HEK293 (cell line): ENCODE measurements around the gene ARV1.

ENCODE experiments used
- BCL11A ChIP-seq: fragments of 450-650 bp; formaldehyde crosslinking; IDR thresholded peaks from 2 replicates; pipeline ENCODE4 v1.5.1; 2016; ENCODE audit warnings: low read depth, missing biosample characterization, missing genetic modification characterization
- HOXC10 ChIP-seq: sonication (generic); formaldehyde crosslinking; IDR thresholded peaks from 2 replicates; pipeline ENCODE4 v1.8.1; 2023; ENCODE audit warnings: mild to moderate bottlenecking, missing genetic modification reagents
- HOXD13 ChIP-seq: sonication (generic); formaldehyde crosslinking; IDR thresholded peaks from 2 replicates; pipeline ENCODE4 v1.8.0; 2022; ENCODE audit warnings: missing genetic modification reagents, borderline replicate concordance
- KLF16 ChIP-seq: fragments of 450-650 bp; formaldehyde crosslinking; IDR thresholded peaks from 2 replicates; pipeline ENCODE4 v1.5.1; 2017; ENCODE audit warnings: missing biosample characterization, missing genetic modification characterization
- KLF7 ChIP-seq: fragments of 450-650 bp; formaldehyde crosslinking; IDR thresholded peaks from 2 replicates; pipeline ENCODE4 v1.5.1; 2016; ENCODE audit warnings: missing biosample characterization, missing genetic modification characterization, borderline replicate concordance
- PRDM1 ChIP-seq: fragments of 450-650 bp; formaldehyde crosslinking; IDR thresholded peaks from 2 replicates; pipeline ENCODE4; 2016; ENCODE audit warnings: missing biosample characterization, missing genetic modification characterization
- REPIN1 ChIP-seq: fragments of 450-650 bp; formaldehyde crosslinking; IDR thresholded peaks from 2 replicates; pipeline ENCODE4 v1.5.1; 2017; ENCODE audit warnings: missing biosample characterization, missing genetic modification characterization, low read depth
- SP2 ChIP-seq: fragments of 450-650 bp; formaldehyde crosslinking; IDR thresholded peaks from 2 replicates; pipeline ENCODE4 v1.5.1; 2016; ENCODE audit warnings: missing biosample characterization, missing genetic modification characterization
- WT1 ChIP-seq: fragments of 450-650 bp; formaldehyde crosslinking; IDR thresholded peaks from 2 replicates; pipeline ENCODE4 v1.5.1; 2016; ENCODE audit warnings: missing biosample characterization, missing genetic modification characterization
- ZBTB48 ChIP-seq: fragments of 450-650 bp; formaldehyde crosslinking; IDR thresholded peaks from 2 replicates; pipeline ENCODE4 v1.5.1; 2016; ENCODE audit warnings: missing biosample characterization, missing genetic modification characterization
- ZNF175 ChIP-seq: fragments of 450-650 bp; formaldehyde crosslinking; IDR thresholded peaks from 2 replicates; pipeline ENCODE4 v1.5.1; 2016; ENCODE audit warnings: missing biosample characterization, missing genetic modification characterization
- ZNF274 ChIP-seq, 2 experiments: fragments of 200-500 bp in 1 of 2; fragments of 450-650 bp in 1 of 2; sonication (Bioruptor generic) in 1 of 2; formaldehyde crosslinking in 1 of 2; IDR thresholded peaks; 2 replicates each; pipeline versions ENCODE4 v1.5.1 to v1.6.1; 2014 to 2016; ENCODE audit warnings: borderline replicate concordance in 1 of 2, inconsistent platforms in 1 of 2, low read length in 1 of 2, missing biosample characterization in 1 of 2, missing genetic modification characterization in 1 of 2
- ZNF292 ChIP-seq: fragments of 450-650 bp; formaldehyde crosslinking; IDR thresholded peaks from 2 replicates; pipeline ENCODE4 v1.5.1; 2016; ENCODE audit warnings: low read depth, missing biosample characterization, missing genetic modification characterization, borderline replicate concordance
- ZNF302 ChIP-seq: fragments of 450-650 bp; formaldehyde crosslinking; IDR thresholded peaks from 2 replicates; pipeline ENCODE4 v1.5.1; 2016; ENCODE audit warnings: missing biosample characterization, missing genetic modification characterization, low read depth
- ZNF341 ChIP-seq: fragments of 450-650 bp; formaldehyde crosslinking; IDR thresholded peaks from 2 replicates; pipeline ENCODE4; 2016; ENCODE audit warnings: low read depth, missing biosample characterization, missing genetic modification characterization
- ZNF404 ChIP-seq: fragments of 450-650 bp; formaldehyde crosslinking; IDR thresholded peaks from 2 replicates; pipeline ENCODE4 v1.5.1; 2017; ENCODE audit warnings: missing biosample characterization, missing genetic modification characterization
- ZNF423 ChIP-seq: fragments of 450-650 bp; formaldehyde crosslinking; IDR thresholded peaks from 2 replicates; pipeline ENCODE4 v1.5.1; 2016; ENCODE audit warnings: missing biosample characterization, missing genetic modification characterization
- ZNF473 ChIP-seq: fragments of 450-650 bp; formaldehyde crosslinking; IDR thresholded peaks from 2 replicates; pipeline ENCODE4 v1.5.1; 2017; ENCODE audit warnings: missing biosample characterization, missing genetic modification characterization
- ZNF501 ChIP-seq: fragments of 450-650 bp; formaldehyde crosslinking; IDR thresholded peaks from 2 replicates; pipeline ENCODE4 v1.5.1; 2016; ENCODE audit warnings: missing biosample characterization, missing genetic modification characterization
- ZNF544 ChIP-seq: fragments of 450-650 bp; formaldehyde crosslinking; IDR thresholded peaks from 2 replicates; pipeline ENCODE4 v1.5.0; 2017; ENCODE audit warnings: missing biosample characterization, missing genetic modification characterization
- ZNF571 ChIP-seq: fragments of 450-650 bp; formaldehyde crosslinking; IDR thresholded peaks from 2 replicates; pipeline ENCODE4 v1.5.0; 2017; ENCODE audit warnings: missing biosample characterization, missing genetic modification characterization
- ZNF585B ChIP-seq: fragments of 450-650 bp; formaldehyde crosslinking; IDR thresholded peaks from 2 replicates; pipeline ENCODE4 v1.5.1; 2016; ENCODE audit warnings: missing biosample characterization, missing genetic modification characterization
- ZNF624 ChIP-seq: fragments of 450-650 bp; formaldehyde crosslinking; IDR thresholded peaks from 2 replicates; pipeline ENCODE4 v1.5.1; 2017; ENCODE audit warnings: missing biosample characterization, missing genetic modification characterization
- ZNF654 ChIP-seq: fragments of 450-650 bp; formaldehyde crosslinking; IDR thresholded peaks from 2 replicates; pipeline ENCODE4 v1.5.1; 2016; ENCODE audit warnings: low read depth, missing biosample characterization, missing genetic modification characterization
- ZNF670 ChIP-seq: fragments of 450-650 bp; formaldehyde crosslinking; IDR thresholded peaks from 2 replicates; pipeline ENCODE4 v1.5.1; 2016; ENCODE audit warnings: missing biosample characterization, missing genetic modification characterization, low read depth
- ZNF76 ChIP-seq: fragments of 450-650 bp; formaldehyde crosslinking; IDR thresholded peaks from 2 replicates; pipeline ENCODE4; 2016; ENCODE audit warnings: low read depth, missing biosample characterization, missing genetic modification characterization, borderline replicate concordance
- ZNF785 ChIP-seq: fragments of 450-650 bp; formaldehyde crosslinking; IDR thresholded peaks from 2 replicates; pipeline ENCODE4 v1.5.1; 2016; ENCODE audit warnings: missing biosample characterization, missing genetic modification characterization
- ZNF837 ChIP-seq: fragments of 450-650 bp; formaldehyde crosslinking; IDR thresholded peaks from 2 replicates; pipeline ENCODE4 v1.5.1; 2016; ENCODE audit warnings: missing biosample characterization, missing genetic modification characterization
- ZSCAN23 ChIP-seq: fragments of 450-650 bp; formaldehyde crosslinking; IDR thresholded peaks from 2 replicates; pipeline ENCODE4 v1.5.1; 2016; ENCODE audit warnings: missing biosample characterization, missing genetic modification characterization
- ZXDB ChIP-seq: fragments of 450-650 bp; formaldehyde crosslinking; IDR thresholded peaks from 2 replicates; pipeline ENCODE4 v1.5.1; 2016; ENCODE audit warnings: missing biosample characterization, missing genetic modification characterization
- TF ChIP-seq, protein P1 (sequence below): fragments of 450-650 bp; formaldehyde crosslinking; IDR thresholded peaks from 2 replicates; pipeline ENCODE4 v1.5.1; 2016; ENCODE audit warnings: missing biosample characterization, missing genetic modification characterization
- TF ChIP-seq, protein P2 (sequence below): fragments of 450-650 bp; formaldehyde crosslinking; IDR thresholded peaks from 2 replicates; pipeline ENCODE4 v1.5.1; 2016; ENCODE audit warnings: missing biosample characterization, missing genetic modification characterization
- TF ChIP-seq, protein P3 (sequence below): fragments of 450-650 bp; formaldehyde crosslinking; IDR thresholded peaks from 2 replicates; pipeline ENCODE4 v1.5.1; 2016; ENCODE audit warnings: missing biosample characterization, missing genetic modification characterization

ARV1 gene

DNA sequence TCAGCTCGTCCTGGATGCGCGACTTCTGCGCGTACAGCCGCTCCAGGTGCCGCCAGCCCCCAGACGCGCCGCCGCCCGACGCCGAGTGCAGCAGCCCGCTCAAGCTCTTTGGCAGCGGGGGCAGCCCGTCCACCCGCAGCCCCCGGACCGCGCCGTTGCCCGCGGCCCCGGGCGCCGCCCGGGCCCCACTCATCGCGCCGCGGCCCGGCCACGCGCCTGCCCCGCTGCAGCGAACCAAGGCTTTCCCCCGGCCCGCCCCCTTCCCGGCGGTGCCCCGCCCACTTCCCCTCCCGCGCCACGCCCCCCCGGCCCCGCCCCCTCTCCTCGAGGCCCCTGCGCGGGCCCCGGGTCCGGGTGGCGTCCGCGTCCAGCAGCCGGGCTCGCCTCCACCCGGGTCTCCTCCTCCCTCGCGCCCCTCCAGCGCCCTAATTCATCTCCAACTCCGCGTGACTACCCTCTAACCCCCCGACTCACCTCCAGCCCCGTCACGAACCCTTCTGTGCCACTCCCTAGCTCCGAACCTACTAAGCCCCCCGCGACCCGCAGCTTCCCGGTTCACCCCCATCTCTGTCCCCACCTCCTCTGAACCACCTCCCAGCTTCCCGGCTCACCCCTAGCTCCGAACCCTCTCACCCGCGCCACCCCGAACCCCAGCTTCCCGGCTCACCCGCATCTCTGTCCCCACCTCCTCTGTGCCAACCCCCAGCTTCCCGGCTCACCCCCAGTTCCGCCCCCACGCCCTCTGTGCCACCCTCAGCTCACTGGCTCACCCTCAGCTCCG lies 61.3 kb downstream of the ARV1 start, which contains the start of gene FAM89A (continued):
- no peak for TF ChIP-seq ZNF654 (tag by site-specific recombination)
- peak; percentile 79; the same call in 1 of the 2 replicates for TF ChIP-seq KLF7 (tag by site-specific recombination)
- peak; percentile 78; the same call in 1 of the 2 replicates for TF ChIP-seq ZSCAN23 (tag by site-specific recombination)
- 0 out of 2 replicates have a peak, but pooled peaks have one; percentile 30 for TF ChIP-seq ZNF175
- TF ChIP-seq ZNF585B (tag by site-specific recombination) = peak; percentile 4; the same call in 1 of the 2 replicates
- TF ChIP-seq ZNF404 (tag by site-specific recombination) = peak; percentile 16; the same call in 1 of the 2 replicates
- TF ChIP-seq ZXDB (tag by site-specific recombination) = peak; percentile 97
- no peak for TF ChIP-seq ZNF274 (IDR thresholded peaks at IDR 0.05; ENCODE audit: low read length)
- TF ChIP-seq ZNF274 (tag by site-specific recombination; IDR thresholded peaks at IDR 0.05; ENCODE audit: borderline replicate concordance) = peak; percentile 63; the same call in 1 of the 2 replicates
- TF ChIP-seq ZNF423 (tag by site-specific recombination) = no peak; the same call in 1 of the 2 replicates
- no peak; the same call in 1 of the 2 replicates for TF ChIP-seq ZBTB48 (tag by site-specific recombination)
- no peak for TF ChIP-seq ZNF837 (tag by site-specific recombination)
- peak; percentile 76 for TF ChIP-seq WT1 (tag by site-specific recombination)
- TF ChIP-seq PRDM1 (tag by site-specific recombination) = no peak
- no peak; the same call in 1 of the 2 replicates for TF ChIP-seq ZNF571 (tag by site-specific recombination)
- 0 out of 2 replicates have a peak, but pooled peaks have one; percentile 12 for TF ChIP-seq ZNF624
- TF ChIP-seq, protein P1, sequence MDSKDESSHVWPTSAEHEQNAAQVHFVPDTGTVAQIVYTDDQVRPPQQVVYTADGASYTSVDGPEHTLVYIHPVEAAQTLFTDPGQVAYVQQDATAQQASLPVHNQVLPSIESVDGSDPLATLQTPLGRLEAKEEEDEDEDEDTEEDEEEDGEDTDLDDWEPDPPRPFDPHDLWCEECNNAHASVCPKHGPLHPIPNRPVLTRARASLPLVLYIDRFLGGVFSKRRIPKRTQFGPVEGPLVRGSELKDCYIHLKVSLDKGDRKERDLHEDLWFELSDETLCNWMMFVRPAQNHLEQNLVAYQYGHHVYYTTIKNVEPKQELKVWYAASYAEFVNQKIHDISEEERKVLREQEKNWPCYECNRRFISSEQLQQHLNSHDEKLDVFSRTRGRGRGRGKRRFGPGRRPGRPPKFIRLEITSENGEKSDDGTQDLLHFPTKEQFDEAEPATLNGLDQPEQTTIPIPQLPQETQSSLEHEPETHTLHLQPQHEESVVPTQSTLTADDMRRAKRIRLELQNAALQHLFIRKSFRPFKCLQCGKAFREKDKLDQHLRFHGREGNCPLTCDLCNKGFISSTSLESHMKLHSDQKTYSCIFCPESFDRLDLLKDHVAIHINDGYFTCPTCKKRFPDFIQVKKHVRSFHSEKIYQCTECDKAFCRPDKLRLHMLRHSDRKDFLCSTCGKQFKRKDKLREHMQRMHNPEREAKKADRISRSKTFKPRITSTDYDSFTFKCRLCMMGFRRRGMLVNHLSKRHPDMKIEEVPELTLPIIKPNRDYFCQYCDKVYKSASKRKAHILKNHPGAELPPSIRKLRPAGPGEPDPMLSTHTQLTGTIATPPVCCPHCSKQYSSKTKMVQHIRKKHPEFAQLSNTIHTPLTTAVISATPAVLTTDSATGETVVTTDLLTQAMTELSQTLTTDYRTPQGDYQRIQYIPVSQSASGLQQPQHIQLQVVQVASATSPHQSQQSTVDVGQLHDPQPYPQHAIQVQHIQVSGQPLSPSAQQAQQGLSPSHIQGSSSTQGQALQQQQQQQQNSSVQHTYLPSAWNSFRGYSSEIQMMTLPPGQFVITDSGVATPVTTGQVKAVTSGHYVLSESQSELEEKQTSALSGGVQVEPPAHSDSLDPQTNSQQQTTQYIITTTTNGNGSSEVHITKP = peak; percentile 36; the same call in 1 of the 2 replicates
- TF ChIP-seq BCL11A (tag by site-specific recombination) = peak; percentile 70
- TF ChIP-seq, protein P2, sequence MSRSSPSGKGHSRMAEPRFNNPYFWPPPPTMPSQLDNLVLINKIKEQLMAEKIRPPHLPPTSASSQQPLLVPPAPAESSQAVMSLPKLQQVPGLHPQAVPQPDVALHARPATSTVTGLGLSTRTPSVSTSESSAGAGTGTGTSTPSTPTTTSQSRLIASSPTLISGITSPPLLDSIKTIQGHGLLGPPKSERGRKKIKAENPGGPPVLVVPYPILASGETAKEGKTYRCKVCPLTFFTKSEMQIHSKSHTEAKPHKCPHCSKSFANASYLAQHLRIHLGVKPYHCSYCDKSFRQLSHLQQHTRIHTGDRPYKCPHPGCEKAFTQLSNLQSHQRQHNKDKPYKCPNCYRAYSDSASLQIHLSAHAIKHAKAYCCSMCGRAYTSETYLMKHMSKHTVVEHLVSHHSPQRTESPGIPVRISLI (tag by site-specific recombination) = no peak
- no peak; the same call in 1 of the 2 replicates for TF ChIP-seq ZNF785 (tag by site-specific recombination)
- TF ChIP-seq, protein P3, sequence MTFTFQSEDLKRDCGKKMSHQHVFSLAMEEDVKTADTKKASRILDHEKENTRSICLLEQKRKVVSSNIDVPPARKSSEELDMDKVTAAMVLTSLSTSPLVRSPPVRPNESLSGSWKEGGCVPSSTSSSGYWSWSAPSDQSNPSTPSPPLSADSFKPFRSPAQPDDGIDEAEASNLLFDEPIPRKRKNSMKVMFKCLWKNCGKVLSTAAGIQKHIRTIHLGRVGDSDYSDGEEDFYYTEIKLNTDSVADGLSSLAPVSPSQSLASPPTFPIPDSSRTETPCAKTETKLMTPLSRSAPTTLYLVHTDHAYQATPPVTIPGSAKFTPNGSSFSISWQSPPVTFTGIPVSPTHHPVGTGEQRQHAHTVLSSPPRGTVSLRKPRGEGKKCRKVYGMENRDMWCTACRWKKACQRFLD (tag by site-specific recombination) = peak; percentile 16; the same call in 1 of the 2 replicates
- no peak for TF ChIP-seq HOXD13 (CRISPR knock-in tag)
- peak; percentile 69; the same call in 1 of the 2 replicates for TF ChIP-seq ZNF473 (tag by site-specific recombination)
- peak; percentile 86 for TF ChIP-seq KLF16
- TF ChIP-seq REPIN1 (tag by site-specific recombination) = peak; percentile 89; the same call in 1 of the 2 replicates
- no peak for TF ChIP-seq HOXC10
- TF ChIP-seq ZNF76 (tag by site-specific recombination) = peak; percentile 70
- no peak for TF ChIP-seq ZNF544 (tag by site-specific recombination)
- no peak for TF ChIP-seq ZNF670 (tag by site-specific recombination)
- TF ChIP-seq ZNF501 = peak; percentile 96
- TF ChIP-seq ZNF341 (tag by site-specific recombination) = peak; percentile 44
- TF ChIP-seq SP2 (tag by site-specific recombination) = no peak
- TF ChIP-seq ZNF302 (tag by site-specific recombination) = no peak
- TF ChIP-seq ZNF292 (tag by site-specific recombination) = no peak
